SU-DHL-6 (cell line): ENCODE data around the gene PLEKHH2.

Experiments used
- CTCF ChIP-seq: fragments of 200-600 bp; sonication (generic); IDR thresholded peaks from one replicate; pipeline ENCODE4 v1.5.1; 2017; ENCODE audit warnings: antibody characterized with exemption, mild to moderate bottlenecking, low read length, moderate library complexity; ENCODE audit not compliant: insufficient read depth, poor library complexity, severe bottlenecking
- EZH2phosphoT487 ChIP-seq: fragments of 200-600 bp; sonication (generic), shearing (Covaris generic); conservative IDR thresholded peaks from 2 replicates; pipeline ENCODE4 v1.6.1; 2018; ENCODE audit warnings: mild to moderate bottlenecking, antibody characterized with exemption, low read length, moderate library complexity, mixed read lengths

GRCh38 chr2:43738257-43738656 is 101.2 kb downstream of the PLEKHH2 start:
- TF ChIP-seq CTCF (no peak), EZH2phosphoT487 (no peak)
